ENCODE measurements around the gene LINGO4.

DNA sequence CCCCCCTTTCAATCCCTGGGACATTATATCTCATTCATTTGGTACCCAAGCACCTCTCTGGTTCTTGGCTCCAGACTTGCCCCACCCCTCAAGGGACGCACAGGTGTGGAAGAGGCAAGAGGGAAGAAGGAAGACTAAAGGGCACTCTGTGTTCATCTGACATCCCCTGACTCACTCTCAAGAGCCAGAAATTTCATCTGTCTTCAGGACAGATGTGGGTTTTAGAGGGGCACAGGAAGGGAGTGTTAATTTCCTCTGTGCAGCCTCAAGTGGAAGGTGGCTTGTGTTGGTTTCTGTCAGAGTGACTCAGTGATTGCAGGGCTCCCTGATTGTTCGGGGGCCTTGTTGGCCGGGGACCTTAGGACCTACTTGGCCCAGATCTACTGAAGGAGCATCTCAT lies 32.0 kb upstream of the LINGO4 start:
- TF ChIP-seq CTCF (tag by site-specific recombination; IDR thresholded peaks at IDR 0.05): no peak
- TF ChIP-seq ZNF211 (tag by site-specific recombination; IDR thresholded peaks at IDR 0.05; ENCODE audit: low read depth): no peak
- TF ChIP-seq, protein P1, sequence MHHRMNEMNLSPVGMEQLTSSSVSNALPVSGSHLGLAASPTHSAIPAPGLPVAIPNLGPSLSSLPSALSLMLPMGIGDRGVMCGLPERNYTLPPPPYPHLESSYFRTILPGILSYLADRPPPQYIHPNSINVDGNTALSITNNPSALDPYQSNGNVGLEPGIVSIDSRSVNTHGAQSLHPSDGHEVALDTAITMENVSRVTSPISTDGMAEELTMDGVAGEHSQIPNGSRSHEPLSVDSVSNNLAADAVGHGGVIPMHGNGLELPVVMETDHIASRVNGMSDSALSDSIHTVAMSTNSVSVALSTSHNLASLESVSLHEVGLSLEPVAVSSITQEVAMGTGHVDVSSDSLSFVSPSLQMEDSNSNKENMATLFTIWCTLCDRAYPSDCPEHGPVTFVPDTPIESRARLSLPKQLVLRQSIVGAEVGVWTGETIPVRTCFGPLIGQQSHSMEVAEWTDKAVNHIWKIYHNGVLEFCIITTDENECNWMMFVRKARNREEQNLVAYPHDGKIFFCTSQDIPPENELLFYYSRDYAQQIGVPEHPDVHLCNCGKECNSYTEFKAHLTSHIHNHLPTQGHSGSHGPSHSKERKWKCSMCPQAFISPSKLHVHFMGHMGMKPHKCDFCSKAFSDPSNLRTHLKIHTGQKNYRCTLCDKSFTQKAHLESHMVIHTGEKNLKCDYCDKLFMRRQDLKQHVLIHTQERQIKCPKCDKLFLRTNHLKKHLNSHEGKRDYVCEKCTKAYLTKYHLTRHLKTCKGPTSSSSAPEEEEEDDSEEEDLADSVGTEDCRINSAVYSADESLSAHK (tag by site-specific recombination; IDR thresholded peaks at IDR 0.05): no peak
- TF ChIP-seq BCL11A (tag by site-specific recombination; IDR thresholded peaks at IDR 0.05; ENCODE audit: low read depth): no peak
- no peak for TF ChIP-seq ZNF558 (tag by site-specific recombination; IDR thresholded peaks at IDR 0.05)
- TF ChIP-seq KLF17 (tag by site-specific recombination; IDR thresholded peaks at IDR 0.05): no peak
- TF ChIP-seq ZNF350 (tag by site-specific recombination; IDR thresholded peaks at IDR 0.05): no peak
- no peak for TF ChIP-seq ZFP41 (tag by site-specific recombination; IDR thresholded peaks at IDR 0.05; ENCODE audit: borderline replicate concordance)
- TF ChIP-seq ZEB2 (tag by site-specific recombination; IDR thresholded peaks at IDR 0.05): no peak
- no peak for TF ChIP-seq OVOL3 (tag by site-specific recombination; IDR thresholded peaks at IDR 0.05)

All from HEK293 (cell line).